Adrenal gland (tissue), 12 donors: ENCODE data around the gene CBX5. TPM values are rescaled to one million over a fixed set of nuclear protein-coding genes. Genes with fewer than 3 reads are reported as not detected.

Source experiments
- DNase-seq, 7 donors: peaks; one replicate each; pipeline ENCODE4 v3.0.0-alpha.2; 2019 to 2020
- H3K27ac ChIP-seq, 5 donors: fragments of 200-600 bp; sonication (generic) in 4 of 5; 1 replicate in 3 of 5; 2 replicates in 2 of 5; pipeline versions ENCODE4 v1.5.1 to v1.8.0; 2016 to 2020; ENCODE audit warnings: mild to moderate bottlenecking in 1 of 5
- H3K27me3 ChIP-seq: fragments of 200-600 bp; 2 replicates; pipeline ENCODE4 v1.8.0; 2021
- H3K36me3 ChIP-seq, 2 donors: fragments of 200-600 bp; replicated peaks in 1 of 2; 1 replicate in 1 of 2; 2 replicates in 1 of 2; pipeline versions ENCODE4 v1.5.1 to v1.8.0; 2018 to 2022
- H3K4me1 ChIP-seq, 2 donors: fragments of 200-600 bp; replicated peaks in 1 of 2; 1 replicate in 1 of 2; 2 replicates in 1 of 2; pipeline versions ENCODE4 v1.5.1 to v1.8.0; 2018 to 2021
- H3K4me3 ChIP-seq, 4 donors: fragments of 200-600 bp; sonication (generic) in 3 of 4; one replicate each; pipeline ENCODE4 v1.5.1; 2016 to 2018
- H3K9me3 ChIP-seq, 3 donors: fragments of 200-600 bp; sonication (generic) in 1 of 3; replicated peaks in 1 of 3; 1 replicate in 2 of 3; 2 replicates in 1 of 3; pipeline versions ENCODE4 v1.5.1 to v1.8.0; 2016 to 2021
- CTCF ChIP-seq, 6 experiments: fragments of 450-650 bp in 4 of 6; fragments of 200-600 bp in 2 of 6; sonication (generic) in 1 of 6; IDR thresholded peaks; 1 replicate in 5 of 6; 2 replicates in 1 of 6; pipeline versions ENCODE4 v1.5.1 to v1.8.0; 2016 to 2021; ENCODE audit warnings: antibody characterized with exemption in 6 of 6, mild to moderate bottlenecking in 2 of 6, moderate library complexity in 1 of 6
- POLR2A ChIP-seq, 2 donors: fragments of 450-650 bp; IDR thresholded peaks; one replicate each; pipeline ENCODE4 v1.6.1; 2017; ENCODE audit warnings: antibody characterized with exemption in 2 of 2, mild to moderate bottlenecking in 2 of 2, moderate library complexity in 1 of 2
- WGBS, 4 donors: extraction: QIAGEN DNeasy Blood & Tissue Kit in 2 of 4; methylation state at CpG; one replicate each; pipeline versions ENCODE4 v1.1.5 to v1.1.7; 2013 to 2017; 5-methylcytosine and 5-hydroxymethylcytosine counted together
- intact Hi-C, 2 donors: fragments of 100-400 bp; cut with DNase I; formaldehyde crosslinking; loops; one replicate each; pipeline versions ENCODE4 v1.14.1 to v1.15.0; 2022 to 2023
- polyA plus RNA-seq, 3 donors: library from polyadenylated mRNA; stranded (reverse); fragments of 200-250 nt in 2 of 3; fragments of 350-450 nt in 1 of 3; fragmentation: Illumina TruSeq in 1 of 3; extraction: RNeasy Lipid Tissue Mini Kit (QIAGEN cat#74804) in 1 of 3; gene quantifications; one replicate each; pipeline ENCODE4 v1.2.3, GENCODE V29; 2013 to 2014
- total RNA-seq, 9 donors: library from RNA; depleted of rRNA in 4 of 9; stranded (reverse); fragments of >200 nt in 4 of 9; fragments of 120-200 nt in 1 of 9; fragmentation: NEBNext Ultra II Directional in 1 of 9; extraction: Animal tissue kit (Norgen Biotek cat#: 25700) in 1 of 9; gene quantifications; one replicate each; pipeline versions ENCODE4 v1.1.0 to v1.2.4, GENCODE V29; 2013 to 2023
- donor health status: healthy with polysubstance abuse.
- donor health status: Bipolar disorder and iron deficiency.
- donor health status: DM: yes; HTN: yes; CAD: no.
- donor health status: DM: no; HTN: no; CAD: no.
- donor health status: DM: no; HTN: no; CAD: no.
- donor health status: DM: yes; HTN: yes; CAD: no.

CBX5 gene
- total and polyA plus RNA-seq, 12 donors = 8.2 to 88.4 (median 54.6) TPM

GRCh38 chr12:54199034-54199433 is 80.9 kb downstream of the CBX5 start:
- no peaks in the 10 kb centered on the region for H3K9me3 ChIP-seq
- TF ChIP-seq CTCF (IDR thresholded peaks at IDR 0.05) (no peak), POLR2A (IDR thresholded peaks at IDR 0.05) (no peak)
- no peak overlapping the region for H3K27ac ChIP-seq
- no peak overlapping the region for H3K4me3 ChIP-seq
- no peaks in the 10 kb centered on the region for H3K27me3 ChIP-seq
- intact Hi-C loops = loop anchor here in 1 of 2 donors (5.0 kb wide), 1 partner anchor 192 kb away; the partner anchor contains the start of gene HOXC8
- 59 to 87% (median 77%) methylated on average over 6 of the region's 6 CpGs for WGBS, 4 donors
- peaks cover 0 to 18% of the 10 kb centered on the region in 2 donors for H3K4me1 ChIP-seq
- no peaks in the 10 kb centered on the region for H3K36me3 ChIP-seq
- no peak for DNase-seq

- 38 to 70% (median 59%) methylated on average over 8 of the region's 8 CpGs for WGBS, 4 donors
- Histone ChIP-seq H3K4me3 (no peak overlapping the region), H3K36me3 (no peaks in the 10 kb centered on the region), H3K9me3 (no peaks in the 10 kb centered on the region), H3K27ac (peak overlapping the region in 1 of 5 donors; percentile 60), H3K4me1 (peaks cover 0 to 18% of the 10 kb centered on the region in 2 donors), H3K27me3 (no peaks in the 10 kb centered on the region)
- TF ChIP-seq POLR2A (IDR thresholded peaks at IDR 0.05) = no peak
- no peak for TF ChIP-seq CTCF (IDR thresholded peaks at IDR 0.05)
- intact Hi-C loops = loop anchor here in 1 of 2 donors (5.0 kb wide), 1 partner anchor 190 kb away; the partner anchor contains the start of gene HOXC8
- no peak for DNase-seq
Observed at GRCh38 chr12:54197431-54197909, 82.5 kb downstream of the CBX5 start.

DNA sequence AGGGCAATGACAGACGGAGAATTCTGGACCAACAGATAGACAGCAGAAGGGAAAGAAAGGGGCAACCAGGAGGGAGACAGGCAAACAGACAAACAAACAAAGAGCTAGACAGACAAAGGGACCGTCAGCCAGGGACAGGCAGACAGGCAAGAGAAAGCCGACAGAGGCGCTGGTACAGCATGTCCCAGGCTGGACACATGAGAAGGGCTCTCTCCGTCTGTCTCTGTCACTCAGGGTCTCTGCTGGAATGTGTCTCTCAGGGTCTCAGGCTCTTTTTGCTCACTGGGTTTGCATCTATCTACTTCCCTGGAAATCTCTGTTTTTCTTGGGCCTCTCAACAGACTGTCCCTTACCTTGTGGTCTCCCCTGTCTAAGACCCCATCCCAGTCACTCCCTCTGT is 82.9 kb downstream of the CBX5 start:
- 48 to 64% (median 62%) methylated on average over 5 of the region's 5 CpGs for WGBS, 4 donors
- Histone ChIP-seq H3K27me3 (no peaks in the 10 kb centered on the region), H3K4me1 (peaks cover 0 to 23% of the 10 kb centered on the region in 2 donors), H3K27ac (peak overlapping the region in 2 of 5 donors; percentile 59 to 60), H3K4me3 (no peak overlapping the region), H3K9me3 (no peaks in the 10 kb centered on the region), H3K36me3 (no peaks in the 10 kb centered on the region)
- intact Hi-C loops = loop anchor here in 1 of 2 donors (5.0 kb wide), 1 partner anchor 190 kb away; the partner anchor contains the start of gene HOXC8
- DNase-seq = no peak
- no peak for TF ChIP-seq CTCF (IDR thresholded peaks at IDR 0.05)
- TF ChIP-seq POLR2A (IDR thresholded peaks at IDR 0.05) = no peak

GRCh38 chr12:54196396-54196795 is 83.5 kb downstream of the CBX5 start:
- peak overlapping the region in 2 of 5 donors; percentile 59 to 60 for H3K27ac ChIP-seq
- DNase-seq = no peak
- 59 to 73% (median 64%) methylated on average over 5 of the region's 5 CpGs for WGBS, 4 donors
- H3K27me3 ChIP-seq = no peaks in the 10 kb centered on the region
- H3K4me1 ChIP-seq = peaks cover 0 to 27% of the 10 kb centered on the region in 2 donors
- H3K36me3 ChIP-seq = no peaks in the 10 kb centered on the region
- intact Hi-C loops = loop anchor here in 1 of 2 donors (5.0 kb wide), 1 partner anchor 189 kb away; the partner anchor contains the start of gene HOXC8
- H3K9me3 ChIP-seq = no peaks in the 10 kb centered on the region
- TF ChIP-seq CTCF (IDR thresholded peaks at IDR 0.05) = no peak
- TF ChIP-seq POLR2A (IDR thresholded peaks at IDR 0.05) = no peak
- H3K4me3 ChIP-seq = no peak overlapping the region
